Stimulated activated CD4-positive, alpha-beta T cell treated with anti-CD3 and anti-CD28 coated beads, TNF-alpha, amount 100 ng/mL, for 48 hours (primary cell): Measurements from ENCODE around the gene BBS9.
"Not testable (repeated sequence)": the region's sequence is repeated elsewhere in the genome, so short reads cannot be mapped to it uniquely, and the experiment has no call there.

ENCODE experiments used
- DNase-seq, 3 donors: peaks; one replicate each; pipeline ENCODE4 v3.0.0-alpha.2; 2020; ENCODE audit warnings: low read depth in 3 of 3

BBS9 gene

DNA sequence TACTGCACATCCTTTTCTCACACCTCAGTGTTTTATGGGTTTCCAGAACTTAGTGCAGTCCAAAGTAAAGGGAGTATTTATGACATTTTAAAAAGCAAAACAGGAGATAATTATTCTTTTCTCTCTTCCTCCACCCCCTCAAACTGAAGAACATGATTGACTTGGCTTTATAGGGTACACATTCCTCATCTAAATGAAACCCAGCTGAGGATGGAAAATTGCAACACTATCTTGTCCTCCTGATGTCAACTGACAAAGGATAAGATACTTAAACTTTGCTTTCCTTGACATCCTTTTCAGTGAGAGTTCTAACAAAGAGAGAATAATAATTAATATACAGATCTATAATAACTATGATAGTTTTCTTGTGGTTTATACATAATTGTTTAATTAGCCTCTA, 299.1 kb downstream of the BBS9 start:
- no peak for DNase-seq

DNA sequence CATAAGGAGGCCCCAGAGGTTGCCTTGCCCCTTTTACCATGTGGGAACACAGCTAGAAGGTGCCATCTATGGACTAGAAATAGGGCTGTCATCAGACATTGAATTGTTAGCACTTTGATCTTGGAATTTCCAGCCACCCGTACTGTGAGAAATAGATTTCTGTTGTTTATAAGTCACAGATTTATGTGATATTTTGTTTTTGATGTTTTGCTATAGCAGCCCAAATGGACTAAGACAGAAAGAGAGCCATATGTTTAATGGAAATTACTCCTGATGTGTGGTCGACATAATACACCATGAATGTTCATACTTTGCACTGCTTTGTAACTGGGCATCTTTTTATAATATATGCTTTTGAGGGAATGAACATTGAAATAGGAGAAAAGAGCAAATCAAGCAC, 302.2 kb downstream of the BBS9 start:
- no peak for DNase-seq

DNA sequence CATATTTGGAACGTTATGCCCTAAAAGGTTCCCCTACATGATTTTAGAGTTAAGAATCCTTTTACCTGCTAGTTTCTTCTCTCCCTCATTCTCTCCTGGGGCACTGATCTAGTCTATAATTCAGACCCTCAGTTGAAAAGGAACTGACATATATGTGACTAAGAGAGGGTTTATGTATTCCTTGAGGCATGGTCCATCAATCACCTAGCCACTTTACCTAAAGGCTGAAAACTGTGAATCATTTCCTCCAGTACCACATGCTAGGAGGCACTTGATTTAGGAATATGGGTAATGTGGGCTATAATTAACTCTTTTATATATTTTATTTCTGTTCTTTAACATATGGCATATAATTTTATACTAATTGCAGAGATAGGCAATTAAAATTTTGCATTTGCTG, 303.5 kb downstream of the BBS9 start:
- no peak for DNase-seq

DNA sequence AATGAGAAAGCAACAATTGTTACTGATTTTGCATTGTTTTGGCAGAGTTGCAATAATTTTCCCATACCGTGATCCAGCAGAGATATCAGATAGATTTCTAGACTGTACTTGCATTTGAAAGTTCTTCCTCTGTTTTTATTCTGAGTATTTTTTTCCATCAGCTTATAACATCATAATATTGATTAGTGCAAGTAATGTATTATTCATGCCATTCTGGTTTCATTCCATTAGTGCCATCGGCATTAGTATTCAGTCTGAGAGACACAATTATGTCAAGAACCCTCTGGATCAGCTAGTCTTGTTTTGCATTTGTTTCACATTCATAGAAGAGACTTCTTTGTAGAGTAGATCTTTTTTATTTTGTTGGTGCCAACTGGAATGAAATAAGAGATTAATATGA, 304.0 kb downstream of the BBS9 start:
- DNase-seq = no peak

DNA sequence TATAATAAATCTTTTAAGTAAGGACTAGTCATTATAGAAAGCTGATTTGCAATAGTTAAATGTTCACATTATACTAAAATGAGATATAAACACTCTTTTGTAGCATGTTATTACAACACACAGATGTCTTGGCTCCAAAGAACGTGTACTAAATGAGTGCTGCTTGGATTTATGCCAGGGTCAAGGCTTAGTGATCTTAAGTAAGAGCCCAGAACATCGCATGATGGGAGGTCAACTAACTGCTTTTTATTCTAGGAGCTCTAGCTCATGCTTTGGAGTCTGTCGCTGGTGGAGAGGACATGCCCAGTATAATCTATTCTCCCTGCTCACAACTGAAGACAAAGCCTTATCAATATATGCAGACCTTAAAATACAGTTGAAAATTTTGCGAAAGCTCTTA, 315.1 kb downstream of the BBS9 start:
- DNase-seq = no peak

GRCh38 chr7:33446551-33446950, 317.2 kb downstream of the BBS9 start:
- no peak for DNase-seq

GRCh38 chr7:33448035-33448434, 318.7 kb downstream of the BBS9 start:
- no peak for DNase-seq

- no peak for DNase-seq
Measured at GRCh38 chr7:33449847-33450246, 320.5 kb downstream of the BBS9 start.

DNA sequence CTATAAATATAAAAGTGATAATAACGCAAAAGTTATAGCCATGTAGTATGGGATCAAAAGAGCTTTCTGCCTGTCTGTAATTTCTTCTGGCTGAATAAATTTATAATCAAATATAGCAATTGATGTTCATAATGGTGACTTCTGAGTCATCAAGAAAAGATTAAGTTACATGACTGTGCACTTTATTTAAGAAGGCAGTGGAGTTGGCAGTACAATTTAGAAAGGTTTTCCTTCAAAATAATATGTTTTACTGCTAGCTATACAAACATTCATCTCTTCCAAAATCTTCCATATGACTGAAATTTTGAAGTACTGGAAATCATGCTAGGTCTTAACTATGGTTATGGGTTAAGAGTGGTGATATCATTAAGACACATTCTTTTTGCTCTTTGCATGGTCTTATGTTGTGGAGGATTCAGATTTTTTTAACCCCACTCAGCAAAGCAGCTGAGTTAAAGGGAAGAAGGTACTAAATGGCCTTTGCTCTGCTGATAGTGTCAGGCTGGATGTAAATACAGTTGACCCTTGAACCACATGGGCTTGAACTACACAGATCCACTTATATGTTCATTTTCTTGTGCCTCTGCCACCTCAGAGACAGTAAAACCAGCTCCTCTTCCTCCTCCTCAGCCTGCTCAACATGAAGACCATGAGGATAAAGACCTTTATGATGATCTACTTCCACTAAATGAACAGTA, 323.6 kb downstream of the BBS9 start:
- no peak for DNase-seq

DNA sequence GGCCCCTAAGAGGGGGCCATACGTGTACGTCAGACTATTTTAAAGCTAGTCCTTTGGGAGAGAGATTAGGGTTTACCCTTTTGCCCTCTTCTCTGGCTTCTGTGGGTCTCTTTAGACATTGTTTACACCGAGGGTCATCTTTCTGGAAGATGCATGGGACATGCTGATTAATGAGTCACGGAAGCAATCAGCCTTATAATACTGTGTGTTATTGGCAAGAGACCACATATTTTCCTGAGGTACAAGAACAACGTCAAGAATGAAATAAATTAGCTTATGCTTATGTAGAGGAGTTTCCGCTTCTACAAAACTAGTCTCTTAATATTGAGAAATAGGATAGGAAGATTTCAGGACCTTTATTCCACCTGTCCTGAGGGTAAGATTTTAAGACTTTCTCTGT, 327.7 kb downstream of the BBS9 start:
- DNase-seq = no peak

- DNase-seq = no peak
Measured at GRCh38 chr7:33458581-33458980, 329.2 kb downstream of the BBS9 start.

- DNase-seq = no peak
Measured at GRCh38 chr7:33459340-33459751, 330.0 kb downstream of the BBS9 start.

GRCh38 chr7:33463131-33463530, 333.8 kb downstream of the BBS9 start:
- DNase-seq = no peak

DNA sequence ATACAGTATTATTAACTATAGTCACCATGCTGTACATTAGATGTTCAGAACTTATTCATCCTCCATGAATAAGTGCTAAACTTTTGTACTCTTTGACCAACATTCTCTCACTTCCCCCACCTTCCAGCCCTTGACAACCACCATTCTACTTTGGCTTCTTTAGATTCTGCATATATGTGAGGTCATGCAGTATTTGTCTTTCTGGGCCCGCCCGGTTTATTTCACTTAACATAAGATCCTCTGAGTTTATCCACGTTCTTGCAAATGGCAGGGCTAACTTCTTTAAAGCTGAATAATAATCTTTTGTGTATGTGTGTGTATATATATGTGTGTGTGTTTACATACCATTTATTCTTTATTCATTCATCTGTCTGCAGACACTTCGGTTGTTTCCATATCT, 336.8 kb downstream of the BBS9 start:
- no peak for DNase-seq

GRCh38 chr7:33471636-33472242, 342.4 kb downstream of the BBS9 start:
- DNase-seq = no peak

DNA sequence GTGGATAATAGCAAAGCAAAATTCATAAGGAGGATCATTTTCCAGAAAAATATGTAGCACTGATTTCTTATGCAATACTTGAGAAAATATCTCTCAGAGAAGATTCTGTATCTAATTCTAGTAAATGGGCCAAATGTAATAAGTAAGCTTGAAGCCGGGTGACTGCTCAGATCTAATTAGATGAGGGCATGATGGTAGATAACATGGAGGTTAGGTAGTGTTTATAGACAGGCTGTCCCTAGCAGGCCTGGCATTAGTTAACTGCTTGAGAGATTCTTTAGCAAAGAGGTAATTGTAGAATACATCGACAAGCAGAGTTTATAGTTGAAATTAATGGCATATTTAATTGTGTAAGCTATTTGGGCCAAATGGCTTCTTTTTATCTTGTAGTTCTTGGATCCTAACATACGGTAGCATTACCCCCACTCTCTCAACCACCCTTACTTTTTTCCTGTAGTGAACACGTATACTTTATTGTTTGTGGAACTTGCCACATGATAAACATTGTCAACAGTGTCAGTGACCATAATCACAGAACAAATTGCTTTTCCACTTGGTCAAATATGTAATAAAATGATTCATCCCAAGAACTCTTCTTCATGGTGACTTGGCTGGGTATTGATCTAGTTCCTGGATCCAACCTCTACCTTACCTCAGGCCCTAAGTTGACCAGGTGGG, 343.1 kb downstream of the BBS9 start:
- no peak for DNase-seq

DNA sequence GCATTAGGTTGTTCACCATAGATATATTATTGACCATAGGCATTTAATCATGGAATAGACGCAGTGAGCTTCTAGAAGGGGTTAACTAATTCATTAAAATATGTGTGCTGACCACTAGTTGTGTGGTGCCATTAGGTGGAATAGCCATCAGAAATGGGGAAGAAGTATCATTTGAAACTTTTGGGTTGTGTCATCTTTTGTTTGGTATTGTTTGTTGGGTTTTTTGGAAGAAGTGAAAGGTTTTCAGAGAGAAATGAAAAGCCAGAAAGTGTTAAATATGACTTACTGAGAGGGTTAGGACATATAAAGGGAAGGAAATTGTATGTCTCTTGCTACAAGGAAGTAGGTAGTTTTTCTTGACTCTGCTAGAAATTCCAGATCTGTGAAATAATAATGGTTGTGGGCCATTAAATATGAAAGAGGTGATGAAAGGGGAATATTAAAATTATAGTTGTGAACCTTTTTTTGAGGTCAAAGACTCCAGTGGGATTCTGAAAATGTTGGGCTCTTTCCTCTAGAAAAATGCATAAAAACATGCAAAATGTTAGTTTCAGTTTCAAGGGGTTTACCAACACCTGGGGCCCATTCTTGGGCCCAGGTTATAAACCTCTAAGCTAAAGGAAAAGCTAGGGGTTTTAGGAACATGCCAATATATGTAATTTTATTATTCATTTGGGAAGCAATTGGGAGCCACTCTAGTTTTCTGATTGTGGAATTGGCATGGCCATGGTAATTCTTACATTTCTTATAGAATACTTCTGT, 348.5 kb downstream of the BBS9 start:
- no peak for DNase-seq

DNA sequence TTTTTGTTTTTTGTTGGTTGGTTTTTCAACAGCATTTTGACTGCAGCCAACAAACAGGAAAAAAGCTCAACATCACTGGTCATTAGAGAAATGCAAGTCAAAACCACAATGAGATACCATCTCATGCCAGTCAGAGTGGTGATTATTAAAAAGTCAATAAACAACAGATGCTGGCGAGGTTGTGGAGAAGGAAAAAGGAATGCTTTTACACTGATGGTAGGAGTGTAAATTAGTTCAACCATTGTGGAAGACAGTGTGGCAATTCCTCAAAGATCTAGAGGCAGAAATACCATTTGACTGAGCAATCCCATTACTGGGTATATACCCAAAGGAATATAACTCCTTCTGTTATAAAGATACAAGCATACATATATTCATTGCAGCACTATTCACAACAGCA, 355.1 kb downstream of the BBS9 start:
- DNase-seq = not testable (repeated sequence)

DNA sequence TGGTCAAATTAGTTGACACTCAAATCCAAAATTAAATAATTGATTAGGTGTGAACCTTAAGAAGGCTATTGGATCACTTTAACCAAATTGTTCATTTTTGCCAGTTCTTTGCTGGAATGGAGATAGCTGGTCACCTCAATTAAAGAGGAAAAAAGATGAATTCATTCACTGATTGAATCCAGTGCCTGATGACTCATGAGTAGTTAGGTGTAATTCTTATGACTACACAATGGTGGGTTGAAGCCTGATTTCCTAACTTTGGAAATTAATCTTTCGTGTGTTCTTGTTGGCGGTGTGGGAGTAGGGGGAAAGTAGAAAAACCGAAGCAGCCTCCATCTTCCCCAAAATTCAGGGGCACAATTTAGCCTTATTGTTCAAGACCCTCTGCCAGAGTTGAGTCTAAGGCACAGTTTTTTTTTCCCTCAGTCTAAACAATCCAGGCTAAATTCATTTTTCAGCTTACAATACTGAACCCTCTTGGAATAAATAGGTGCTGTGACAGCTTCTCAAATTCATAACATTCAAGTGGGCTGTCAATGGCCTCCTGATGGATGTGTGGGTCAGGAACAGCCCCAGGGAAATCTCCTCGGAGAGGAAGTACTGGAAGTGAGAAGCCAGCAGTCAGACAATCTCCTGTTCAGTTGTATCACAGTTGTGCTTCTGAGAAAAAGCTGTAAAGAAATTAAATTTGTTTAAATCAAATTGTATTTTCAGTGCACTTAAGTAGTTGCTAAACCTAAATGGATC, 356.6 kb downstream of the BBS9 start:
- DNase-seq = no peak

DNA sequence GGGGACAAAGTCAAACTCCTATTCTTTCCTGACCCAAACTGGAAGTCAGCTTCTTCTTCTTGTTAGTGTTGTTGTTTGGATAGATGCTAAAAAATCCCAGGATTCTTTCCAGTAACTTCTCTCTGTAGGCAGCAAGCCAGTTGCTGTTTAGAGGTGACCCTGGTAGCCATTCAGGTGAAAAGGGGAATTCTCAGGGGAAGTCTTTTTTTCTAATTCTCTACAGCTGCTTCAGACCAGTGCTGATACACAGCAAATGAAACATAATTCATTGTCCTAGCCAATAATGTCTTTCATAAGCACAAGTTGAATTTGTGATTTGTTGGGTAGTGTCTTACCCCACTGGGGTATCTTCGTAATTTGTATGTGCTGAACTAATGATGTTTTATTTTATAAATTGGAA, 357.3 kb downstream of the BBS9 start:
- no peak for DNase-seq

GRCh38 chr7:33487998-33488682, 358.8 kb downstream of the BBS9 start:
- no peak for DNase-seq
